Bronchial epithelial cell (primary cell): ENCODE results near the gene LTBP3. TPM values are rescaled to one million over a fixed set of nuclear protein-coding genes. Genes with fewer than 3 reads are reported as not detected.

Experiments
- DNase-seq: peaks from one replicate; pipeline ENCODE4 v3.0.0-alpha.2; 2010; ENCODE audit warnings: low read depth
- FAIRE-seq: peaks from 2 replicates; lab custom pipeline; 2011; peaks lifted over from hg19 to GRCh38; lab: Jason Lieb, UNC
- H3K27me3 ChIP-seq: 2 replicates; pipeline ENCODE4 v1.5.1; 2011; ENCODE audit warnings: low read length; ENCODE audit not compliant: control insufficient read depth, insufficient read depth
- H3K36me3 ChIP-seq: 2 replicates; pipeline ENCODE4 v1.5.1; 2011; ENCODE audit warnings: low read length; ENCODE audit not compliant: control insufficient read depth, insufficient read depth
- H3K4me3 ChIP-seq: 2 replicates; pipeline ENCODE4 v1.5.1; 2011; ENCODE audit warnings: mild to moderate bottlenecking, low read depth, low read length, control low read depth
- total RNA-seq: library from RNA; depleted of rRNA; stranded (reverse); fragments of >200 nt; gene quantifications from 2 replicates; pipeline ENCODE4 v1.2.1, GENCODE V29; 2014
- TF ChIP-seq, protein P1 (sequence below): IDR thresholded peaks from 2 replicates; pipeline ENCODE4 v1.5.1; 2011; ENCODE audit warnings: mild to moderate bottlenecking, moderate library complexity, low read length, control low read depth, inconsistent platforms; ENCODE audit not compliant: insufficient read depth, severe bottlenecking

Gene LTBP3
- total RNA-seq, 1 donor from 2014 or later, result 35.0 TPM

DNA sequence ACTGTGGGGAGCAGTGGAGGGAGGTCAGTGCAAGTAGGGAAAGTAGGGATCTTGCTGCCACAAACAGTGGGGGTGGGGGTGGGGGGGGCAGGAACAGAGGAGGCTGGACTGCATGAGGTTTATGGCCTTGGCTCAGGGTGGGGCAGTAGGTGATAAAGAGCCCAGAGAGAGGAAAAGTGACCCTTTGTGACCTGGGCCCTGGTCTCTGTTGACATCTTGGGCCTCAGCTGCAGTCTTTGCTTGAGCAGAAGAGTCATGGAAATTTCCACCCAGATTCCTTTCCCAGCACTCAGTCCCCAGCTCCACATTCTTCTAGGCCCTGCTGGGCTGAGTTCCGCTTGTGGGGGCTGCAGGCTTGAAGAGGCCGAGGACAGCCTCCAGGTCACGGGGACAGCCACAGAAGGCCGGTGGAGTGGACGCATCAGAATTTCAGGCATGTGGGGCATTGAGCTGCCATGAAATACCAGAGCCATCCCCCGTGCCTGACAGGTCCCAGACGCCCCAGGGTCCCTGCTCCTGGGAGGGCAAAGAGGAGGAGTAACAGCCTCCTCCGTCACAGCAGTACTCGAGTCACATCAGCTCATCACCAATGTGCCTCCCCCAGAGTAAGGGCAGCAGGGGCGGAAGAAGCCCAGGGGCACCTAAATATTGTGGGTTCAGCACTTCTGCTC is 69.0 kb downstream of the LTBP3 start:
- FAIRE-seq (no peak), DNase-seq (no peak)
- Histone ChIP-seq H3K27me3 (no peaks in the 10 kb centered on the region), H3K4me3 (no peak overlapping the region), H3K36me3 (no peaks in the 10 kb centered on the region)
- TF ChIP-seq, protein P1, sequence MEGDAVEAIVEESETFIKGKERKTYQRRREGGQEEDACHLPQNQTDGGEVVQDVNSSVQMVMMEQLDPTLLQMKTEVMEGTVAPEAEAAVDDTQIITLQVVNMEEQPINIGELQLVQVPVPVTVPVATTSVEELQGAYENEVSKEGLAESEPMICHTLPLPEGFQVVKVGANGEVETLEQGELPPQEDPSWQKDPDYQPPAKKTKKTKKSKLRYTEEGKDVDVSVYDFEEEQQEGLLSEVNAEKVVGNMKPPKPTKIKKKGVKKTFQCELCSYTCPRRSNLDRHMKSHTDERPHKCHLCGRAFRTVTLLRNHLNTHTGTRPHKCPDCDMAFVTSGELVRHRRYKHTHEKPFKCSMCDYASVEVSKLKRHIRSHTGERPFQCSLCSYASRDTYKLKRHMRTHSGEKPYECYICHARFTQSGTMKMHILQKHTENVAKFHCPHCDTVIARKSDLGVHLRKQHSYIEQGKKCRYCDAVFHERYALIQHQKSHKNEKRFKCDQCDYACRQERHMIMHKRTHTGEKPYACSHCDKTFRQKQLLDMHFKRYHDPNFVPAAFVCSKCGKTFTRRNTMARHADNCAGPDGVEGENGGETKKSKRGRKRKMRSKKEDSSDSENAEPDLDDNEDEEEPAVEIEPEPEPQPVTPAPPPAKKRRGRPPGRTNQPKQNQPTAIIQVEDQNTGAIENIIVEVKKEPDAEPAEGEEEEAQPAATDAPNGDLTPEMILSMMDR, result no peak

Other genes starting within 250 kb of the LTBP3 start
- gene CDC42EP2, start 243.5 kb downstream of the LTBP3 start, total RNA-seq, result 1.9 and 2.4 TPM in 2 replicates
- gene DPF2, start 224.5 kb downstream of the LTBP3 start, total RNA-seq, result 16.8 and 18.2 TPM in 2 replicates
- gene TIGD3, start 203.6 kb downstream of the LTBP3 start, total RNA-seq, result 0.26 TPM in 2 replicates
- 0.26 and 0.77 TPM in 2 replicates for gene SLC25A45, start 175.7 kb downstream of the LTBP3 start, total RNA-seq
- 21.9 and 66.6 TPM in 2 replicates for gene FRMD8, start 171.7 kb downstream of the LTBP3 start, total RNA-seq
- gene NEAT1, start 135.6 kb downstream of the LTBP3 start, total RNA-seq, result 114 and 133 TPM in 2 replicates
- 11,095 and 16,401 TPM in 2 replicates for gene MALAT1, start 59.3 kb downstream of the LTBP3 start, total RNA-seq
- gene SCYL1, start 33.3 kb downstream of the LTBP3 start, total RNA-seq, result 49.5 and 64.5 TPM in 2 replicates
- gene ZNRD2, start 12.1 kb upstream of the LTBP3 start, total RNA-seq, result 30.3 and 43.4 TPM in 2 replicates
- 10.6 and 10.8 TPM in 2 replicates for gene FAM89B, start 14.2 kb upstream of the LTBP3 start, total RNA-seq
- 31.6 and 62.0 TPM in 2 replicates for gene EHBP1L1, start 17.7 kb upstream of the LTBP3 start, total RNA-seq
- 0.79 and 4.1 TPM in 2 replicates for gene KCNK7, start 37.4 kb upstream of the LTBP3 start, total RNA-seq
- 11.1 and 18.6 TPM in 2 replicates for gene MAP3K11, start 55.9 kb upstream of the LTBP3 start, total RNA-seq
- 5.3 and 10.2 TPM in 2 replicates for gene PCNX3, start 57.4 kb upstream of the LTBP3 start, total RNA-seq
- gene SIPA1, start 79.7 kb upstream of the LTBP3 start, total RNA-seq, result 11.1 and 15.1 TPM in 2 replicates
- gene RELA, start 104.6 kb upstream of the LTBP3 start, total RNA-seq, result 9.5 and 15.2 TPM in 2 replicates
- 34.8 and 37.6 TPM in 2 replicates for gene KAT5, start 153.9 kb upstream of the LTBP3 start, total RNA-seq
- 19.8 and 21.1 TPM in 2 replicates for gene RNASEH2C, start 162.4 kb upstream of the LTBP3 start, total RNA-seq
- 6.1 and 8.4 TPM in 2 replicates for gene AP5B1, start 222.6 kb upstream of the LTBP3 start, total RNA-seq
- 6.3 and 17.8 TPM in 2 replicates for gene OVOL1, start 228.7 kb upstream of the LTBP3 start, total RNA-seq